ENCODE measurements around the gene ZIC4. TPM values are rescaled to one million over a fixed set of nuclear protein-coding genes. Genes with fewer than 3 reads are reported as not detected.

ZIC4 gene
- total and polyA plus RNA-seq, 7 donors, result not detected

DNA sequence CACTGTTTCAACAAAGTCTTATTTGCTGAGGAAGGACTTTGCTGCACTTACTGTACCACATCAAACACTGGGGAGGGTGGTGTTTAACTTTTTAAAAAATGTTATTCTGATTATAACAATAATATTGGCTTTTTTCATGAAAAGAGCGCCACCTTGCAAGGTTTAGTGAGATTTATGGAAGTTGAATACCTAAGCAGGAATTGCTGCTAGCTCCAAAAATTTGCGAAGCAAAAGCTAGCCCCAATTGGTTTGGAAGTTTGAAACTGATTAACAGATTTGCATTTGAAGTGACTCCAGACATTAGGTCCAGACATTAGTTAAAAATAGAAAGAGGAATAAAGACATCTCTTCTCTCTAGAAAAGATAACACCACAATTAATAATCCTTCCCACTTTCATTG lies 9.5 kb upstream of the ZIC4 start:
- Histone ChIP-seq H3K27me3 (peaks cover 72 to 100% (median 96%) of the 10 kb centered on the region in 3 donors), H3K4me3 (no peak overlapping the region), H3K4me1 (peaks cover 0 to 33% (median 29%) of the 10 kb centered on the region in 4 donors), H3K36me3 (no peaks in the 10 kb centered on the region), H3K27ac (no peak overlapping the region), H3K9me3 (peaks cover 0 to 7% (median 3%) of the 10 kb centered on the region in 4 donors)
- 7 to 9% methylated on average over 2 of the region's 2 CpGs for WGBS, 2 donors
- TF ChIP-seq POLR2A (IDR thresholded peaks at IDR 0.05) (no peak), POLR2AphosphoS5 (IDR thresholded peaks at IDR 0.05) (no peak), EP300 (IDR thresholded peaks at IDR 0.05) (no peak)
- TF ChIP-seq, protein P1, sequence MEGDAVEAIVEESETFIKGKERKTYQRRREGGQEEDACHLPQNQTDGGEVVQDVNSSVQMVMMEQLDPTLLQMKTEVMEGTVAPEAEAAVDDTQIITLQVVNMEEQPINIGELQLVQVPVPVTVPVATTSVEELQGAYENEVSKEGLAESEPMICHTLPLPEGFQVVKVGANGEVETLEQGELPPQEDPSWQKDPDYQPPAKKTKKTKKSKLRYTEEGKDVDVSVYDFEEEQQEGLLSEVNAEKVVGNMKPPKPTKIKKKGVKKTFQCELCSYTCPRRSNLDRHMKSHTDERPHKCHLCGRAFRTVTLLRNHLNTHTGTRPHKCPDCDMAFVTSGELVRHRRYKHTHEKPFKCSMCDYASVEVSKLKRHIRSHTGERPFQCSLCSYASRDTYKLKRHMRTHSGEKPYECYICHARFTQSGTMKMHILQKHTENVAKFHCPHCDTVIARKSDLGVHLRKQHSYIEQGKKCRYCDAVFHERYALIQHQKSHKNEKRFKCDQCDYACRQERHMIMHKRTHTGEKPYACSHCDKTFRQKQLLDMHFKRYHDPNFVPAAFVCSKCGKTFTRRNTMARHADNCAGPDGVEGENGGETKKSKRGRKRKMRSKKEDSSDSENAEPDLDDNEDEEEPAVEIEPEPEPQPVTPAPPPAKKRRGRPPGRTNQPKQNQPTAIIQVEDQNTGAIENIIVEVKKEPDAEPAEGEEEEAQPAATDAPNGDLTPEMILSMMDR (IDR thresholded peaks at IDR 0.05), result no peak
- intact Hi-C loops (cut with DNase I), result loop anchor here (10.0 kb wide), 1 partner anchor 659 kb away; no protein-coding TSS in a partner anchor
- DNase-seq, result no peak

DNA sequence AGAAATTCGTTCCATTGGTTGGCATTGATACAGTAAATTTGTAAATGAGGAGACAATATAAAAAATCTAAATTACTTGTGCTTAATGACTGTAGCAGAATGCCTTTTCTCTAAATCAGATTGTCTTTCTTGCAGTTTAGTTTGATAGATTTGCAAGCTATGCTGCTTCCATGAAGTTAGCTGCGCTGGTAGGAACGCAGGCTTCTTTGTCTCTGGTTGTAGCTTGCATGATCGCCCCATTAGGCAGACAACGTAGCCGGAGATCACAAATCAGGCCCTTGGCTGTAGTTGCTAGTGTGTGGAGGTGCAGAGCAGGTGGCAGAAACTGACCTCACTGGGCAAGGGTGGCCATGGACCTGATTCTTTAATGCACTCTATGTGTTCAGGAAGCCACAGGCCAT lies 8.9 kb upstream of the ZIC4 start:
- intact Hi-C loops (cut with DNase I), result loop anchor here (10.0 kb wide), 1 partner anchor 660 kb away; no protein-coding TSS in a partner anchor
- no peak for DNase-seq
- Histone ChIP-seq H3K4me1 (peaks cover 0 to 39% (median 32%) of the 10 kb centered on the region in 4 donors), H3K27me3 (peaks cover 72 to 100% (median 96%) of the 10 kb centered on the region in 3 donors), H3K9me3 (peaks cover 0 to 7% (median 3%) of the 10 kb centered on the region in 4 donors), H3K4me3 (no peak overlapping the region), H3K27ac (no peak overlapping the region), H3K36me3 (no peaks in the 10 kb centered on the region)
- WGBS, 2 donors, result 9 to 16% methylated on average over 6 of the region's 6 CpGs
- no peak for TF ChIP-seq POLR2AphosphoS5 (IDR thresholded peaks at IDR 0.05)
- TF ChIP-seq, protein P1 (IDR thresholded peaks at IDR 0.05), result no peak
- no peak for TF ChIP-seq EP300 (IDR thresholded peaks at IDR 0.05)
- TF ChIP-seq POLR2A (IDR thresholded peaks at IDR 0.05), result no peak

DNA sequence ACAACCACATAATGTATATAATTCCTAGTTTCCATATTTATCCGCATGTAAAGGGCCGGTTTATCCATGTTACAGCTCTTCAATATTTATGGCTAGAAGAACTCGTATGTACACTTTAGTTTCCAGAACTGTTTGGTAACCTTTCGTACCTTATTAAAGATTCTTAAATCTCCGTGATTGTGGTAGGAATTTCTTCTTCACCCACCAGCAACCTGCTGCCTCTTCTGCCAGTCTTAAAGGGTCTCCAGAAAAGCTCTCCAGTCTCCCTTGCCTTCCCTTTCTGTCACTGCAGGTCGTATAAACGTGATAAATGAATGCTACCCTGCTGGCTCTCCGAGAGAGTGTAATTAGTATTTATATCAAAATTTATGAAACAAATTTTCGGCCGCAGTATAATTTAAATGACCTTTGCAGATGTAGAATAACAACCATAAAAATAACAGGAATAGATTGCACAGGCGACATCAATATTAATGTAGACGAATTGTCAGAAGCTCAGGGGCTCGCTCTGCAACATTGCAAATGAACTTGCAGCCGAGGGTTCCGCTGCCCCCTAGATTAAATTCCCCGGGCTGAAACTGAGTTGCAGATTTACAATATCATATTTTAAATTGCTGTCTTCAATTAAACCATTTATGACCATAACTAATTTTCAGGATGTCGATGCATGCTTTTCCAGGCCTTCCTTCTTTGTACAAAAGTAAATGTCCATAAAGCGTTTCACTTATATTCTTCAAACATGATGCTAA lies 8.2 kb upstream of the ZIC4 start:
- Histone ChIP-seq H3K4me3 (no peak overlapping the region), H3K9me3 (peaks cover 0 to 7% (median 3%) of the 10 kb centered on the region in 4 donors), H3K4me1 (peaks cover 0 to 46% (median 37%) of the 10 kb centered on the region in 4 donors), H3K27ac (no peak overlapping the region), H3K27me3 (peaks cover 72 to 100% (median 96%) of the 10 kb centered on the region in 3 donors), H3K36me3 (no peaks in the 10 kb centered on the region)
- WGBS, 2 donors, result 13 to 16% methylated on average over 18 of the region's 18 CpGs
- DNase-seq, result no peak
- TF ChIP-seq, protein P1 (IDR thresholded peaks at IDR 0.05), result no peak
- peak in 1 of 4 donors; percentile 32 for TF ChIP-seq POLR2AphosphoS5 (IDR thresholded peaks at IDR 0.05)
- no peak for TF ChIP-seq POLR2A (IDR thresholded peaks at IDR 0.05)
- no peak for TF ChIP-seq EP300 (IDR thresholded peaks at IDR 0.05)
- intact Hi-C loops (cut with DNase I), result loop anchor here (5.0 to 10.0 kb wide), 2 partner anchors 37 to 660 kb away; no protein-coding TSS in a partner anchor

DNA sequence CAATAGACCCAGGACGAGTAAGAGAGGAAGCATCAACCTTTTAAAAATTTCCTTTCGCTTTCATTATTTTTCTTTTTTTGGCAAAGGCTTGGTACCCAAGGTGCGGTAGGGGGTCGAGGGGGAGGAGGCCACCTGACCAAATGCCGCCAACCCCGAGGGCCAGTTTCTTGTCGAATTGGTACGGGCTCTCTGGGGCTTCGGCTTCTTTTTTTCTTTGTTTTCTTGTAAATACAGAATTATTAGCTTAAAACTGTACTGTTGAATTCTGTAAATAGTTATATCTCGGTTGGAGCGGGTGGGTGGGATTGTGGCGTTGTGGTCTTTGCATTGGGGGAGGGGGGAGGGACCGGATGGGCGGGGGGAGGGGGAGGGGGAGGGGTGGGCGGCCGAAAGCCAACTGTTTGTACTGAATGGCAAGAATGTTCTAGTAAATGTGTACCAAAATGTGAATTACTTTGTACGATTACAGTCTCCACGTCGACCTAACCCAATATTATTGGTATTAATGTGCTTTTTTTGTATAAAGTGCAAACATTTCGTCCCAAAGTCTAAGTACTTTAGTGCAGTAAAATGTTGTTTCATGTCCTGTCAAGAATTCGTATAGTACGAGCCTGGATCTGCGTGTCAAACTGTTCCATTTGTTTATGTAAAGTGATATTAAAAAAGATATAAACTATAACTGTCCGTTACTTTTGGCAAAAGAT lies 7.5 kb upstream of the ZIC4 start:
- no peak overlapping the region for H3K27ac ChIP-seq
- H3K9me3 ChIP-seq, result peaks cover 0 to 7% (median 3%) of the 10 kb centered on the region in 4 donors
- TF ChIP-seq POLR2A (IDR thresholded peaks at IDR 0.05) (no peak), EP300 (IDR thresholded peaks at IDR 0.05) (no peak), POLR2AphosphoS5 (IDR thresholded peaks at IDR 0.05) (peak in 1 of 4 donors; percentile 32)
- TF ChIP-seq, protein P1 (IDR thresholded peaks at IDR 0.05), result no peak
- intact Hi-C loops (cut with DNase I), result loop anchor here (5.0 to 10.0 kb wide), 2 partner anchors 37 to 661 kb away; no protein-coding TSS in a partner anchor
- 5 to 6% methylated on average over 24 of the region's 24 CpGs for WGBS, 2 donors
- no peak for DNase-seq
- H3K4me3 ChIP-seq, result peak overlapping the region in 1 of 4 donors; percentile 10
- peaks cover 72 to 100% (median 96%) of the 10 kb centered on the region in 3 donors for H3K27me3 ChIP-seq
- peaks cover 0 to 45% (median 36%) of the 10 kb centered on the region in 4 donors for H3K4me1 ChIP-seq
- no peaks in the 10 kb centered on the region for H3K36me3 ChIP-seq

Data from sigmoid colon (tissue), 7 donors.